22Rv1 (cell line): Measurements from ENCODE around the gene SHLD1.

Experiments used
- ZFX ChIP-seq: fragments of 450-650 bp; IDR thresholded peaks from 2 replicates; pipeline ENCODE4 v1.6.1; 2017; ENCODE audit warnings: antibody characterized with exemption, borderline replicate concordance
- TF ChIP-seq, protein P1 (sequence below): fragments of 450-650 bp; IDR thresholded peaks from 2 replicates; pipeline ENCODE4 v1.5.1; 2017; ENCODE audit warnings: mild to moderate bottlenecking

DNA sequence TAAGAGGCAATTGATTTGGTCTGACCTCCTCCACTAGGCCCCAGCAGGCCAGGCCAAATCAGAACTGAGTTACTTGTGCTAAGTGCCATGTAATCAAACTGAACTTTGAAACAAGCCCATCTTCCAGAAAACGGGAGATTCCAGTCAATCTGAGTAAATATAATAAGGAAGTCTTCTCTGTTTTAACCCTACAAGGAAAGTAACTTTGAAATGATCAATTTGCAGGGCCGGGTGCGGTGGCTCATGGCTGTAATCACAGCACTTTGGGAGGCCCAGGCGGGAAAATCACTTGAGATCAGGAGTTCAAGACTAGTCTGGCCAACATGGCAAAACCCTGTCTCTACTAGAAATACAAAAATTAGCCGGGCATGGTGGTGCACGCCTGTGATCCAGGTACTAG is 2.0 kb upstream of the SHLD1 start:
- TF ChIP-seq, protein P1, sequence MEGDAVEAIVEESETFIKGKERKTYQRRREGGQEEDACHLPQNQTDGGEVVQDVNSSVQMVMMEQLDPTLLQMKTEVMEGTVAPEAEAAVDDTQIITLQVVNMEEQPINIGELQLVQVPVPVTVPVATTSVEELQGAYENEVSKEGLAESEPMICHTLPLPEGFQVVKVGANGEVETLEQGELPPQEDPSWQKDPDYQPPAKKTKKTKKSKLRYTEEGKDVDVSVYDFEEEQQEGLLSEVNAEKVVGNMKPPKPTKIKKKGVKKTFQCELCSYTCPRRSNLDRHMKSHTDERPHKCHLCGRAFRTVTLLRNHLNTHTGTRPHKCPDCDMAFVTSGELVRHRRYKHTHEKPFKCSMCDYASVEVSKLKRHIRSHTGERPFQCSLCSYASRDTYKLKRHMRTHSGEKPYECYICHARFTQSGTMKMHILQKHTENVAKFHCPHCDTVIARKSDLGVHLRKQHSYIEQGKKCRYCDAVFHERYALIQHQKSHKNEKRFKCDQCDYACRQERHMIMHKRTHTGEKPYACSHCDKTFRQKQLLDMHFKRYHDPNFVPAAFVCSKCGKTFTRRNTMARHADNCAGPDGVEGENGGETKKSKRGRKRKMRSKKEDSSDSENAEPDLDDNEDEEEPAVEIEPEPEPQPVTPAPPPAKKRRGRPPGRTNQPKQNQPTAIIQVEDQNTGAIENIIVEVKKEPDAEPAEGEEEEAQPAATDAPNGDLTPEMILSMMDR, result no peak
- no peak for TF ChIP-seq ZFX
